GM10248 (cell line): ENCODE data around the gene AOPEP.

ENCODE experiments used
- CTCF ChIA-PET: fragments of 300-600 bp; sonication (Branson Sonifier 250); formaldehyde crosslinking; extraction: SDS; loops from one replicate; lab custom pipeline; 2021; ENCODE audit warnings: antibody characterized with exemption; lab: Yijun Ruan, JAX
- POLR2A ChIA-PET: fragments of 350-650 bp; sonication (Branson Sonifier 250); formaldehyde crosslinking; extraction: SDS; loops from one replicate; lab custom pipeline; 2020; ENCODE audit warnings: antibody characterized with exemption; lab: Yijun Ruan, JAX
- DNase-seq: peaks from one replicate; pipeline ENCODE4 v3.0.0; 2012; ENCODE audit errors: extremely low spot score
- TF ChIP-seq, protein P1 (sequence below): IDR thresholded peaks from 2 replicates; pipeline ENCODE4 v1.5.1; 2012; ENCODE audit warnings: mild to moderate bottlenecking, low read depth; ENCODE audit errors: extremely low read depth, missing control alignments, control extremely low read depth

Gene AOPEP

DNA sequence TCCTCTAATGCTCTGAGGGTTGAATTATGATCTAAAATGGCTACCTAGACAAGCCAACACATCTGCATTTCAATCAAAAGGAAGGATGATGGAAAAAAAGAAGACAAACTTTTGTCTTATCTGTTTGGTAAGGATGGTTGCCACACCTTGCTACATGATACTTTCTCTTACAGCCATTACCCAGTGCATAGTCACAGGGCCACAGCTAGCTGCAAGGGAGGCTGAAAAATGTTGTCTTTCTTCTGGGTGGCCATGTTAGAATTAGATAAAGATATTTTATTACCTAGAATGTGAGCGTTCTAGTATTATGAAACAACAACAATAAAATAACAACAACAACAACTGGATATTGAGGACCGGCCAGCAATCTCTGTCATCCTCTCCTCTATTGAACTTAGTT is 4.7 kb upstream of the AOPEP start:
- TF ChIP-seq, protein P1, sequence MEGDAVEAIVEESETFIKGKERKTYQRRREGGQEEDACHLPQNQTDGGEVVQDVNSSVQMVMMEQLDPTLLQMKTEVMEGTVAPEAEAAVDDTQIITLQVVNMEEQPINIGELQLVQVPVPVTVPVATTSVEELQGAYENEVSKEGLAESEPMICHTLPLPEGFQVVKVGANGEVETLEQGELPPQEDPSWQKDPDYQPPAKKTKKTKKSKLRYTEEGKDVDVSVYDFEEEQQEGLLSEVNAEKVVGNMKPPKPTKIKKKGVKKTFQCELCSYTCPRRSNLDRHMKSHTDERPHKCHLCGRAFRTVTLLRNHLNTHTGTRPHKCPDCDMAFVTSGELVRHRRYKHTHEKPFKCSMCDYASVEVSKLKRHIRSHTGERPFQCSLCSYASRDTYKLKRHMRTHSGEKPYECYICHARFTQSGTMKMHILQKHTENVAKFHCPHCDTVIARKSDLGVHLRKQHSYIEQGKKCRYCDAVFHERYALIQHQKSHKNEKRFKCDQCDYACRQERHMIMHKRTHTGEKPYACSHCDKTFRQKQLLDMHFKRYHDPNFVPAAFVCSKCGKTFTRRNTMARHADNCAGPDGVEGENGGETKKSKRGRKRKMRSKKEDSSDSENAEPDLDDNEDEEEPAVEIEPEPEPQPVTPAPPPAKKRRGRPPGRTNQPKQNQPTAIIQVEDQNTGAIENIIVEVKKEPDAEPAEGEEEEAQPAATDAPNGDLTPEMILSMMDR: no peak
- ChIA-PET POLR2A (no interaction called here), CTCF (interaction anchor here (0.9 to 1.7 kb wide), 3 partner anchors 16 to 61 kb away, joined by 3 to 6 read pairs (median 6); no protein-coding TSS in a partner anchor)
- DNase-seq: no peak

DNA sequence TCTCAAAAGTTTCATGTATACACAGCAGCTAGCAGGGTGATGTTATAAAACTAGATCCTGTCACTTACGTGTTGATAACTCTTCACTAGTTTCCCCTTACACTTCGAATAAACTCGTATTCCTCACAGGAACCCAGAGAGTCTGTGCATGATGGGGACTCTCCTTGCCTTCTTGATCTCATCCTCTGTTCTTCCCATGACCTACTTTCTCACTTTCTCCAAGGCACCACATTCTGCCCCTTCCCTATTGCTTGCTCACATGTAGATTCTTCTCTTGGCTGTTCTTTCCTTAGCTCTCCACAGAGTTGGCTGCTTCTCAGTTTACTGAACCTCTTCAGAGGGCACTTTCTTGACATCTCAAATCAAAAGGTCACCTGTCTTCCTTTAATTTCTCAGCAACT is 1.2 kb upstream of the AOPEP start:
- TF ChIP-seq, protein P1: no peak
- no peak for DNase-seq
- CTCF ChIA-PET: interaction anchor here (0.9 to 1.4 kb wide), 4 partner anchors 9 to 406 kb away, joined by 3 to 6 read pairs (median 3); no protein-coding TSS in a partner anchor
- POLR2A ChIA-PET: no interaction called here

DNA sequence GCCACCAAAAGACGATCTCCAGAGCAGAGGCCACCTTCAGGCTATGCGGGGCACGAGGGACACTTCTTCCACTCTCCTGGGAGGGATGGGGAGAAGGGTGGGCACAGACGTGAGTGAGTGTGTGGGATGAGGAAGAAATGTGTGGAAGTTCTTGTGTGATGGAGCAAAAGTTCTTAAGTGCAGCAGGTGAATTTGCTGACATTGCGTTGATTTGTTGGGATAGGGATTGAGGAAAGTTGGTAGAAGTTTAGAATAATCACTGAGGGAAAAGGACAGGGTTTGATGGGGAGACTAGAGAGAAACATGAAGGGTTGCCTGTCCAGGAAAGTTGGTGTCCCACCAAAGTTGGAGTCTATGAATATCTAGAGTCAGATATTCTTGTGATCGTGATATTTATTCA is 2.2 kb downstream of the AOPEP start:
- POLR2A ChIA-PET: no interaction called here
- TF ChIP-seq, protein P1: no peak
- CTCF ChIA-PET: interaction anchor here (1.0 kb wide), 1 partner anchor 402 kb away, joined by 3 read pairs; no protein-coding TSS in a partner anchor
- DNase-seq: no peak

DNA sequence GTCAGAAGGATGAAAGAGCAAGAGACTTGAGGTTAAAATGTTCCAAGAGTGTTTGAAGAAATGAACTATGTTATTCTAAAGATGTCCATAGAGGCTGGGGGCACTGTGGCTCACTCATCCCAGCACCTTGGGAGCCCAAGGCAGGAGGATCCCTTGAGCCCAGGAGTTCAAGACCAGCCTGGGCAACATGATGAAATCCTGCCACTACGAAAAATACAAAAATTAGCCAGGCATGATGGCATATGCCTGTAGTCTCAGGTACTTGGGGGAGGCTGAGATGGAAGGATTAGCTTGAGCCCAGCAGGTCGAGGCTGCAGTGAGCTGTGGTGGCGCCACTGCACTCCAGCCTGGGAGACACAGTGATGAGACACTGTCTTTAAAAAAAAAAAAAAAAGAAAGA is 2.7 kb downstream of the AOPEP start:
- CTCF ChIA-PET: no interaction called here
- POLR2A ChIA-PET: no interaction called here
- no peak for DNase-seq
- TF ChIP-seq, protein P1: no peak

DNA sequence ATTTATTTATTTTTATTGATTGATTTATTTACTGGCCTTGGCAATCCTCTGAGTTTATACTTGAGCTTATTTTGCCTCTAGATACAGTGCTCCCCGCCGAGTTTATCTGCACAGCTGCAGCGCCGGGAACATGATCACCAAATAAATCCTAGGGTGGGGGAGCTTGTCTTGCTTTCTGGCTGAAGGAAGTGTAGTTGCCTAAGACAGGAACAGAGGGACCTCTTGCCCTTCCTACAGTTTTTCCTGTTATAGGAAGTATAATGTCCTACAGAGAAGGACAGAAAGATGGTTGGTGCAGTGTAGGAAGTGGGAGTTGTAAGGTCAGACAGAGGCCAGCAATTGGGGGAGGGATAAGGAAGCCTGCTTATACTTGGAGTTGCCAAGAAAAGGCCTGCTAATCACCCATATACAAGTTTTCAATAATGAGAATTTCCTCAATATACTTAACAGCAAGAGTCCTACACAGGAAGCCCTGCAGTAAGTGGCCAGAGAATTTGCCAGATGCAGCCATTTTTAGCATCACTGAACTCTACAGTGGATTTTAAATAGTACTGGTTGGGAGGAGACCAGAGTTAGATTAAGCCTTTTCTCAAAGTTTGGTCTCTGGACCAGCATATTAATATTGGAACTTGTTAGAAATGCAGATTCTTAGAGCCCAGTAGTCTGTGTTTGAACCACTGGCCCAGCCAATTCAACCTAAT is 7.7 kb downstream of the AOPEP start:
- ChIA-PET CTCF (interaction anchor here (0.8 to 2.2 kb wide), 4 partner anchors 9 to 393 kb away, joined by 3 to 7 read pairs (median 5); no protein-coding TSS in a partner anchor), POLR2A (no interaction called here)
- TF ChIP-seq, protein P1: no peak
- DNase-seq: no peak

DNA sequence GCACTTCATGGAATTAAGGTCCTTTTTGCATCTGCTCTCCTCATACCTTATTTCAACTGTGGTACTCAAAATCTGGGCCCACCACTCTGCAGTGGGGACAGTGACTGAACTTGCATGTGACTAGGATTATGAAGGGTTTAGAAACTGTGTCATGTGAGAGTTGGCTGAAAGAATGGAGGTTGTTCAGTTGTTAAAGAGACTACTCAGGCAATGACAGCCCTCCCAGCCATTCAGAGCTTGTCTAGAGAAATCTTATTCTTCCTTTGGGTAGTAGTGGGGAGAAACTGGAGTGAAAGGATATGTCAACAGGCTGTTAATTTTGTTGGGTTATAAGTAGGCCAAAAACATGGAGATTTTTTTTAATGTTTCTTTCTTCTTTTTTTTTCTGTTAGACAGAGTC is 10.3 kb downstream of the AOPEP start:
- TF ChIP-seq, protein P1: no peak
- POLR2A ChIA-PET: no interaction called here
- no peak for DNase-seq
- CTCF ChIA-PET: no interaction called here
